Neutrophil (primary cell): ENCODE results near the gene CST7.
"Not testable (repeated sequence)": the region's sequence is repeated elsewhere in the genome, so short reads cannot be mapped to it uniquely, and the experiment has no call there.

Source experiments
- H3K27ac ChIP-seq: fragments of 200-600 bp; sonication (generic); 2 replicates; pipeline ENCODE4 v1.5.1; 2016; ENCODE audit warnings: mild to moderate bottlenecking, moderate library complexity
- H3K27me3 ChIP-seq: fragments of 200-600 bp; sonication (generic); 2 replicates; pipeline ENCODE4 v1.6.0; 2016; ENCODE audit warnings: mild to moderate bottlenecking
- H3K36me3 ChIP-seq: fragments of 200-600 bp; sonication (generic); 2 replicates; pipeline ENCODE4 v1.5.1; 2017
- H3K4me1 ChIP-seq, 2 experiments: fragments of 200-600 bp in 1 of 2; sonication (generic) in 1 of 2; 1 replicate in 1 of 2; 2 replicates in 1 of 2; pipeline versions ENCODE4 v1.5.1 to v1.6.1; 2013 to 2016; ENCODE audit warnings: low read depth in 1 of 2, low read length in 1 of 2, mild to moderate bottlenecking in 1 of 2, moderate library complexity in 1 of 2; ENCODE audit not compliant: control insufficient read depth in 1 of 2, insufficient read depth in 1 of 2
- H3K4me3 ChIP-seq, 2 experiments: fragments of 200-600 bp in 1 of 2; sonication (generic) in 1 of 2; 1 replicate in 1 of 2; 2 replicates in 1 of 2; pipeline ENCODE4 v1.5.1; 2013 to 2016; ENCODE audit warnings: low read depth in 1 of 2, low read length in 1 of 2, mild to moderate bottlenecking in 1 of 2, moderate library complexity in 1 of 2
- H3K9me3 ChIP-seq: fragments of 200-600 bp; sonication (generic); 2 replicates; pipeline ENCODE4 v1.5.1; 2016
- TF ChIP-seq, protein P1 (sequence below): fragments of 200-600 bp; sonication (generic); IDR thresholded peaks from 2 replicates; pipeline ENCODE4 v1.5.1; 2016; ENCODE audit warnings: antibody characterized with exemption

Gene CST7

DNA sequence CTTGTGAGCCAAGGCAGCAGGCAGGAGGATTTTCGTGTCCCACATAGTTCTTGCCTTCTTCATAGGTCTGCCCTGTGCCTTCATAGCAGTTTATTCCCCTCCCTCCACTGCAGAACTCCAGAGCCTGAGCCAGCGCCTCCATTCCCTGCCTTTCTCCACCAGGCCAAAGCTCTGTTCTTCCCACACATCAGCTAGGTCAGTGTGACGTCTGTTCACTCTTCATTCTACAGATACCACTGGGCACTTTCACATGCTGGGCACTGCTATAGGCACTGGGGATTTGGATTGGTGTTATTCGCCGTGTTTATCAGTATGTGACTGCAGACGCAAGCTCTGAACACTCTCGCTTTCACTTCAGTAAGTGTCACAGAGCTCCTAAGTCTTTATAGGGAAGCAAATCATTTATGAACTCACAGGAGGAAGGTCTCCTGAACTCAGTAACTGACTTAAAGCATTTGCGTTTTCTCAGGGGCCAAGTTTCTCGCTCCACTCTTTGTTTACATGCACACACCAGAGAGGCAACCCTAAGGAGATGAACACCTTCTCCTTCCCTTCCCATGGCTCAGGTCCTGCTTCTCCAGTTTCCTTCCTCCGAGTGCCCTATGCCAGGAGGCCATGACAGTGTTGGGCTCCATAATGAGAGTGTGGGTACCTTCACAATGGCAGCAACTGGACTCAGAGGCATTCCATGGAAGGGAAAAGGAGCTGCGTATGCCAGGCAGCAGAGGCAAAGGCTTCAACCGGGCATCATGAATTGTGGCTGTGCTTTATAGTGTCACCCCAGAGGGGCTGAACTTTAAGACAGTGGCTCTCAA lies 49.8 kb downstream of the CST7 start:
- Histone ChIP-seq H3K9me3 (no peaks in the 10 kb centered on the region), H3K4me1 (peaks cover 8 to 25% of the 10 kb centered on the region in 2 experiments), H3K27me3 (peaks cover 6% of the 10 kb centered on the region), H3K4me3 (no peak overlapping the region), H3K27ac (no peak overlapping the region), H3K36me3 (no peaks in the 10 kb centered on the region)
- TF ChIP-seq, protein P1, sequence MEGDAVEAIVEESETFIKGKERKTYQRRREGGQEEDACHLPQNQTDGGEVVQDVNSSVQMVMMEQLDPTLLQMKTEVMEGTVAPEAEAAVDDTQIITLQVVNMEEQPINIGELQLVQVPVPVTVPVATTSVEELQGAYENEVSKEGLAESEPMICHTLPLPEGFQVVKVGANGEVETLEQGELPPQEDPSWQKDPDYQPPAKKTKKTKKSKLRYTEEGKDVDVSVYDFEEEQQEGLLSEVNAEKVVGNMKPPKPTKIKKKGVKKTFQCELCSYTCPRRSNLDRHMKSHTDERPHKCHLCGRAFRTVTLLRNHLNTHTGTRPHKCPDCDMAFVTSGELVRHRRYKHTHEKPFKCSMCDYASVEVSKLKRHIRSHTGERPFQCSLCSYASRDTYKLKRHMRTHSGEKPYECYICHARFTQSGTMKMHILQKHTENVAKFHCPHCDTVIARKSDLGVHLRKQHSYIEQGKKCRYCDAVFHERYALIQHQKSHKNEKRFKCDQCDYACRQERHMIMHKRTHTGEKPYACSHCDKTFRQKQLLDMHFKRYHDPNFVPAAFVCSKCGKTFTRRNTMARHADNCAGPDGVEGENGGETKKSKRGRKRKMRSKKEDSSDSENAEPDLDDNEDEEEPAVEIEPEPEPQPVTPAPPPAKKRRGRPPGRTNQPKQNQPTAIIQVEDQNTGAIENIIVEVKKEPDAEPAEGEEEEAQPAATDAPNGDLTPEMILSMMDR, result no peak

DNA sequence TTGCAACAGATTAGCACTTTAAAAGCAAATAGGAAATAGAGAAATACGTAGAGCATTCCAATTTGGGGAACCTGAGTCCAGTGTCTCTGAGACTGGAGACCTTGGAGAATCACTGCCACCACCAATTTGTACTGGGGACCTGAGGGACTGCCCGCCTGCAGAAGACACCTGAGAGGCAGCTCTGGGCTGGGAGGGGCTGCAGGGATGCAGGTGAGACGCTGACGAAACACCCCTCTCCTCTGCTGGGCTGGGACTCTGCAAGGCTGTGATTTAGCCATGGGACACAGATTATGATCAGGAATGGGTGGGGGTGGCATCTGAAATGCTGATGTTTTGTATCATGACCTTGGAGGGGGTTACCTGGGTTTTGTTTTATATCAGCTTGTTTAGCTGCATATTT lies 50.5 kb downstream of the CST7 start:
- H3K27me3 ChIP-seq, result peaks cover 6% of the 10 kb centered on the region
- peaks cover 4 to 18% of the 10 kb centered on the region in 2 experiments for H3K4me1 ChIP-seq
- TF ChIP-seq, protein P1, result no peak
- H3K27ac ChIP-seq, result no peak overlapping the region
- no peak overlapping the region for H3K4me3 ChIP-seq
- no peaks in the 10 kb centered on the region for H3K9me3 ChIP-seq
- H3K36me3 ChIP-seq, result no peaks in the 10 kb centered on the region

DNA sequence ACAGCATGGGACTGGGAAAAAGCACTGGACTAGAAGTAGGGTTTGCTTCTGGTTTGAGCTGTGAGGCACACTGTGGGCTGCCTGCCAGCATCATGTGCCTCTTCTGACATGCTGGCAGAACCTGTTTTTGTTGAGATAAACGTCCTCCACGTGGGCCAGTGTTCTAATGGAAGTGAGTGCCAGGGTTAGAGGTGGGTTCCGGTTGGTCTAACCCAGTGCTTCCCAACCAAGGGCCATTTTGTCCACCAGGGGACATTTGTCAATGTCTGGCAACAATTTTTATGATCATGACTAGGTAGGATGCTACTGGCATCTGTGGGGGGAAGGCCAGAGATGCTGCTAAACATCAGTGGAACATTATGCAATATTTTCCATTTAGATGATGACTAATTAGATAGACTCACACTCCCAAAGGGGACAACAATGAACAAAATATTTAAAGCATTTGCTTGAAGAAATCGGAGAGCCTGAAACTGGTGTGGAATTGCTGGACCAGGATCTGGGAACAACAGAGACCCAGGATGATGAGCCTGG lies 51.3 kb downstream of the CST7 start:
- TF ChIP-seq, protein P1, result no peak

DNA sequence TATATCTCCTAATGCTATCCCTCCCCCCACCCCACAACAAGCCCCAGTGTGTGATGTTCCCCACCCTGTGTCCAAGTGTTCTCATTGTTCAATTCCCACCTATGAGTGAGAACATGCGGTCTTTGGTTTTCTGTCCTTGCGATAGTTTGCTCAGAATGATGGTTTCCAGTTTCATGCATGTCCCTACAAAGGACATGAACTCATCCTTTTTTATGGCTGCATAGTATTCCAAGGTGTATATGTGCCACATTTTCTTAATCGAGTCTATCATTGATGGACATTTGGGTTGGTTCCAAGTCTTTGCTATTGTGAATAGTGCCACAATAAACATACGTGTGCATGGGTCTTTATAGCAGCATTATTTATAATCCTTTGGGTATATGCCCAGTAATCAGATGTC lies 52.3 kb downstream of the CST7 start:
- Histone ChIP-seq H3K4me1 (peaks cover 0 to 13% of the 10 kb centered on the region in 2 experiments), H3K36me3 (peaks cover 12% of the 10 kb centered on the region)
- H3K27ac ChIP-seq, H3K27me3 ChIP-seq, H3K4me3 ChIP-seq, H3K9me3 ChIP-seq: not testable (repeated sequence)

More for the DNA sequence above, 51.3 kb downstream of the CST7 start:
- Histone ChIP-seq H3K9me3 (no peaks in the 10 kb centered on the region), H3K27ac (no peak overlapping the region), H3K36me3 (peaks cover 3% of the 10 kb centered on the region), H3K4me1 (peaks cover 0 to 13% of the 10 kb centered on the region in 2 experiments), H3K4me3 (no peak overlapping the region), H3K27me3 (peaks cover 6% of the 10 kb centered on the region)

DNA sequence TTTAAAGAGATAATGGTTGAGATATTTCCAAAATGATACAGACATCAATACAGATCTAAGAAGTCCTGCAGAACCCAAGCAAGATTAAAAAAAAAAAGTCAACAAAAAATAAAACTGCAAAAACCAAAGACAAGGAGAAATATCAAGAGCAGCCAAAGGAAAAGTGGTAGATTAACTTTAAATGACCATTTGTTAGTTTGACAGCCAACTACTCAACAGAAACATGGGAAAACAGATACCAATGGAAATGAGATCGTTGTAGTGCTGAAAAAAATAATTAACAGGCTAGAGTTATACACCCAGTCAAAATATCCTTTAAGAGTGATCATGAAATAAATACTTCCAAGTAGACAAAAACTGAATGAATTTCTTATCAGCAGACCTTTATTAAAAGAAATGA lies 53.9 kb downstream of the CST7 start:
- Histone ChIP-seq H3K27me3 (no peaks in the 10 kb centered on the region), H3K36me3 (peaks cover 29% of the 10 kb centered on the region), H3K4me1 (peaks cover 0 to 5% of the 10 kb centered on the region in 2 experiments), H3K27ac (no peak overlapping the region), H3K4me3 (no peak overlapping the region), H3K9me3 (no peaks in the 10 kb centered on the region)
- TF ChIP-seq, protein P1, result no peak

DNA sequence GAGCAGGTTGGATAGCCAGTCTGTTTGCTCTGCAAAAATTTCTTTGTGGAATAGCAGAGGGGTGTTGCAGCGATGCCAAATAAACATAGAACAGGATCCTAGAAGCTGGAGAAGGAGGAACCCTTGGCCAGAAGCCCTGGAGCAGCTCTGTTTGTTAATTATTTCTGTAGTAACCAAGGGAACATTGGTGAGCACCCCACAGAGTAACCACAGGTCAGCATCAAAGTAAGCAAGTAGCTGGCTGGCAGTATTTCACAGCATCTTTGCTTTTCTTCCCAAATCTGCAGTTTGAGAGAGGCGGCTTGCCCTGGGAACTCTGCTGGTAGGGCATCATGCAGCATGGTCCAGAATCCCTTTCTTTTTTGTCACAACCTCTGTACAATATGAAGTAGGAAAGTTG lies 56.2 kb downstream of the CST7 start:
- Histone ChIP-seq H3K4me3 (no peak overlapping the region), H3K27ac (no peak overlapping the region), H3K36me3 (peaks cover 51% of the 10 kb centered on the region), H3K9me3 (no peaks in the 10 kb centered on the region), H3K4me1 (no peaks in the 10 kb centered on the region), H3K27me3 (no peaks in the 10 kb centered on the region)
- TF ChIP-seq, protein P1, result no peak
